Measurements from ENCODE around the gene UBL4A.

The UBL4A gene

DNA sequence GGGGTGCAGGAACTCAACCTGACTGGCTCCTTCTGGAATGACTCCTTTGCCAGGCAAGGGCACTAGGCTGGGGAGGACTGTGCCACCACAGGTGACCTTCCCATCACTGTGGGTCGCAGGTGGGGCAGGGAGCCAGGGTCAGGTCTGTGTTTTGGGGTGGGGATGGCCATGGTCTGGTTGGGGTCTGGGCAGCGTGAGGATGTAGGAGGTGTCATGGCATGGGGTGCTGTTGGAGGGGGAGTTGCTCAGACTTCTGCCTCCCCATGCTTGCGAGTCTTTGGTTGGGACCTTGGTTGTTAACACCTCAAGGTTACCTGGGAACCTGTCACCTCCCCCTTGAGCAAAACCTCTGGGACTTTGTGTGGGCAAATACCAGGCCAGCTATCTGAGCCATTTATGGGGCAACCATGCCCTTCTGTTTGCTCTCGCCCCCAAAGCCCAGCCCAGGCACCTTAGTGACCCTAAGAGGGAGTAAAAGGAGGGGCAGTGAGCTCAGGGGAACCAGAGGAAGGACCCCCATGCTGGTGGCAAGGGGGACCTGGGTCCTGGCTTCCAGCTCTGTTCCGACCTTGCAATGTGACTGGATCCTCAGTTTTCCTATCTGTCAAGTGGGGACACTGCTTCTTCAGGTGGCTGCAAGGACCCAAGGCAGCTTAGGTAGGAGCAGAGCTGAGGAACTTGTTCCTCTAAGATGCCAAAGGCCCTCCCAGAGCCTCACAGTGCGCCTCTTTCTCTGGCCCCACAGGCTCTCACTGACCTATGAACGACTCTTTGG is 51.8 kb downstream of the UBL4A start:
- H3K27ac ChIP-seq: no peak overlapping the region
- H3K36me3 ChIP-seq: peaks cover 0 to 41% (median 20%) of the 10 kb centered on the region in 3 donors
- H3K9me3 ChIP-seq: no peaks in the 10 kb centered on the region
- no peak overlapping the region for H3K4me3 ChIP-seq
- peaks cover 0 to 32% (median 14%) of the 10 kb centered on the region in 4 donors for H3K4me1 ChIP-seq
- DNase-seq: no peak
- no peaks in the 10 kb centered on the region for H3K27me3 ChIP-seq
- TF ChIP-seq CTCF (IDR thresholded peaks at IDR 0.05): no peak
- intact Hi-C loops (cut with DNase I; ENCODE audit: low total_unique reads): no loop called here
